HG02588 (cell line): ENCODE measurements around the gene SLC9B1.
"Not testable (repeated sequence)": the region's sequence is repeated elsewhere in the genome, so short reads cannot be mapped to it uniquely, and the experiment has no call there.

Experiments used
- ATAC-seq: cut with Tn5 transposase; IDR thresholded peaks from one replicate; pipeline ENCODE4 v1.9.1; 2021; ENCODE audit warnings: mild to moderate bottlenecking, moderate library complexity; ENCODE audit not compliant: unreplicated experiment

SLC9B1 gene

GRCh38 chr4:103012060-103012459 is 7.4 kb downstream of the SLC9B1 start:
- no peak for ATAC-seq

DNA sequence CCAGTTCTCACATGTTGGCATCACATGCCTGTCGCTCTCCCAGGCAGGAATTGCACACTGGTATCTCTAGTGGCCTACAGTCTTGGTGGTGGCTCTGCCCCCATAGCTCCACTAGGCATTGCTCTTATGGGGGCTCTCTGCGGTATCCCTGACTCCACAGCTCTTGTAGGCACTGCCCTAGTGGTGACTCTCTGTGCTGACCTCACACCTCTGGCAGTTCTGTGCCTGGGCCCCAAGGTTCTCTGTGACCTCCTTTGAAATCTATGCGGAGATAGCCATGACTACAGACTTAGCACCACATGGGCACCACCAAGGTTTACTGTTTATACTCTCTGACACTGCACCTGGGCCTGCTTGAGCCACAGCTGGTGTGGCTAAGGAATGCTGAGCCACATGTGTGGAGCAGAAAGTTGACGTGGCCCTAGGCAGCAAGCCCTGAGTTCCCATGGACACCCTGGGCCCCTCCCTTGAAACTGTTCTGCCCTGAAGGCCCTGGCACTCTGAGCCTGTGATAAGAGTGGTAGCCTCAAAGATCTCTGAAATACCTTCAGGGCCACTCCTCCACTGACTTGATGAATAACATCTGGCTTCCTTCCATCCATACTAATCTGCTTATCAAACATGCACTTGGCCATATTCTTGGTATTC is 8.0 kb downstream of the SLC9B1 start:
- ATAC-seq, result no peak

GRCh38 chr4:103010804-103011203 is 8.7 kb downstream of the SLC9B1 start:
- ATAC-seq, result no peak

- peak; percentile 80 for ATAC-seq
Measured at GRCh38 chr4:103008875-103009729, 10.4 kb downstream of the SLC9B1 start.

DNA sequence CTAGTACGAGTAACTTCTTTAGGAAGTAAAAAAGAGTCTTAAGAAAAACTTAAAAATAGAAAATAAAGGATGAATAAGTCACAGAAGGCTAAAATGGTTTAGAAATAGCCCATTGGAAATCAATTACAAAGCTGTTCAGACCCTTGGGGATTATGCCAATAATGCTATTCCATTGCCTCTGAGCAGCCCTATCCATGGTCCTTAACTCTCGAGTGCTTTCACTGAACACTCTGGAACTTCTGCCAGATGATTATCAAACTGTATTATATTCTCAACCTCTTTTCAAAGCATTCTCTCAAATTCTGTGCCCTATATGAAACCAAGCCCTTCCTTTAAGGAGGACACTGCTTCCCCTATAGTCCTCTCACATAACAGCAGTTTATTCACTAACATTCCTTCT is 17.0 kb downstream of the SLC9B1 start:
- ATAC-seq, result no peak

- no peak for ATAC-seq
Measured at GRCh38 chr4:102994803-102995202, 24.7 kb downstream of the SLC9B1 start.

DNA sequence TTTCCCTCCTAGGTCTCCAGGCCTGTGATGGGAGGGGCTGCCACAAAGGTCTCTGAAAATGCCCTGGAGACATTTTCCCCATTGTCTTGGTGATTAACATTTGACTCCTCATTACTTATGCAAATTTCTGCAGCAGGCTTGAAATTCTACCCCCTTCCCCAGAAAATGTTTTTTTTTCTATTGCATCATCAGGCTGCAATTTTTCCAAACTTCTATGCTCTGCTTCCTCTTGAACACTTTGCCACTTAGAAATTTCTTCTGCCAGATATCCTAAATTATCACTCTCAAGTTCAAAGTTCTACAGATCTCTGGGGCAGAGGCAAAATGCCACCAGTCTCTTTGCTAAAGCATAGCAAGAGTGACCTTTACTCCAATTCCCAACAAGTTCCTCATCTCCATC is 25.5 kb downstream of the SLC9B1 start:
- ATAC-seq, result not testable (repeated sequence)

- ATAC-seq, result no peak
Measured at GRCh38 chr4:102988429-102989020, 31.0 kb downstream of the SLC9B1 start.

DNA sequence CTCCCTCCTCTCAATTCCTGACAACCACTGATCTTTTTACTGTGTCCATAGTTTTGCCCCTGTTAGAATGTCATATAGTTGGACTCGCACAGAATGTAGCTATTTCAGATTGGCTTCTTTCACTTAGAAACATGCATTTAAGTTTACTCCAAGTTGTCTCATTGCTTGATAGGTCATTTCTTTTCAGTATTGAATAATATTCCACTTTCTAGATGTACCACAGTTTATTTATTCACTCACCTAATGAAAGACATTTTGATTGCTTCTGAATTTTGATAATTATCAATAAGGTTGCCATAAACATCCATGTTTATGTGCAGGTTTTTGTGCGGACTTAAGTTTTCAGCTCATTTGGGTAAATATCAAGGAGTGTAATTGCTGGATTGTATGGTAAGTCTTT is 38.5 kb downstream of the SLC9B1 start:
- no peak for ATAC-seq

DNA sequence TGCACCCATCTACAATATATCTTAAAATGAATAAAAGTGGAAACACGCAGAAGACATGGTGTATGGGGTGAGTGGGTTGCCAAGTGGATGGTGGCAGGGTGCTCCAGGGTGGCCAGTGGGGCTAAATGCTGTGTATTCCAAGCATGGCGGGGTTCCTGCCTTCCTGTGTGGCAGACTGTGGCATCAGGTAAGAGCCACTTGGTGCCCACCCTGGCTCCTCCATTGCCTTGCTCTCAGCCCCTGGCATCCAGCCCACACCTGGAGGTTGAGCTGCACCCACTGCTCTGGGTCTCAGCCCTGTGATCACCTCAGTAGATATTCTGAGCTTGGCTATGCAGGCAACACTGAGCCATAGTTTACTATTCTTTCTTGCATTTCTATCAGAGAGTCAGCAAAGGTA is 57.7 kb downstream of the SLC9B1 start:
- ATAC-seq, result not testable (repeated sequence)

- ATAC-seq, result no peak
Measured at GRCh38 chr4:102959496-102959895, 60.0 kb downstream of the SLC9B1 start.

DNA sequence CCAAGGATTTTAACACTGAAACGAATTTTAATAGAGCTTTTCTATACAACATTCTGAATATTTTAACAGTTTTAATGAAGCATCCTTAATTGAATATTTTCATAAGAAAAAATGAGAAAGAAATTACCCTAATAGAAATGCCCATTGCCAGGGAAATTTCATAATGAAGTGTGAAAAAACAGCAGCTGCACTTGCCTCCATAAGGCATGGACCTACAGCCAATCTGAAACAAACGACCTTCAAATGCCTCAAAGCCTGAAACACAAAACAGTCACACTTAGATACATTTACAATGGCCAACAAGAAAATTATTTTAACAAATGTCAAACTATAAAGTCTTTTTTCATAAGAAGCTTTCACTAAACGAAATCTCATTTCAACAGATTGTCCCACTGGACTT is 74.4 kb downstream of the SLC9B1 start:
- no peak for ATAC-seq

- not testable (repeated sequence) for ATAC-seq
Measured at GRCh38 chr4:102938063-102938462, 81.4 kb downstream of the SLC9B1 start.

- ATAC-seq, result no peak
Measured at GRCh38 chr4:102935716-102936115, 83.8 kb downstream of the SLC9B1 start.

- not testable (repeated sequence) for ATAC-seq
Measured at GRCh38 chr4:102919697-102920096, 99.8 kb downstream of the SLC9B1 start.

- ATAC-seq, result no peak
Measured at GRCh38 chr4:102918859-102919258, 100.6 kb downstream of the SLC9B1 start.

- no peak for ATAC-seq
Measured at GRCh38 chr4:102901804-102902203, 117.7 kb downstream of the SLC9B1 start.

GRCh38 chr4:102897610-102898009 is 121.9 kb downstream of the SLC9B1 start:
- not testable (repeated sequence) for ATAC-seq

GRCh38 chr4:102896547-102896946 is 123.0 kb downstream of the SLC9B1 start:
- not testable (repeated sequence) for ATAC-seq

GRCh38 chr4:102889866-102890265 is 129.6 kb downstream of the SLC9B1 start:
- not testable (repeated sequence) for ATAC-seq

- ATAC-seq, result not testable (repeated sequence)
Measured at GRCh38 chr4:102888570-102888969, 130.9 kb downstream of the SLC9B1 start.

- ATAC-seq, result no peak
Measured at GRCh38 chr4:102883278-102883677, 136.2 kb downstream of the SLC9B1 start.
